ENCODE measurements around the gene SRA1.

- no peak for TF ChIP-seq CTCF (IDR thresholded peaks at IDR 0.05)
- no peak for TF ChIP-seq POLR2A (IDR thresholded peaks at IDR 0.05)
- TF ChIP-seq POLR2AphosphoS5 (IDR thresholded peaks at IDR 0.05), result peak in 2 of 3 donors; percentile 66 to 92
These were observed 9.0 kb downstream of the SRA1 start for GRCh38 chr5:140548300-140548688.
